ENCODE results near the gene BRF1. TPM values are rescaled to one million over a fixed set of nuclear protein-coding genes. Genes with fewer than 3 reads are reported as not detected.

BRF1 gene
- total and polyA plus RNA-seq, 2 of the 8 experiments (the other 6 are each of a cell fraction or from before 2014, with no cell fraction given), result 7.7 to 18.3 TPM

- no peak for TF ChIP-seq BACH1 (IDR thresholded peaks at IDR 0.05; ENCODE audit: low read length)
- TF ChIP-seq KDM5A (IDR thresholded peaks at IDR 0.05; ENCODE audit: low read length), result no peak
- TF ChIP-seq HDAC2 (IDR thresholded peaks at IDR 0.05; ENCODE audit: borderline replicate concordance in 1 of 2, low read depth in 2 of 2, low read length in 2 of 2), result no peak; a peak in 1 of 4 replicates
- TF ChIP-seq, protein P1, sequence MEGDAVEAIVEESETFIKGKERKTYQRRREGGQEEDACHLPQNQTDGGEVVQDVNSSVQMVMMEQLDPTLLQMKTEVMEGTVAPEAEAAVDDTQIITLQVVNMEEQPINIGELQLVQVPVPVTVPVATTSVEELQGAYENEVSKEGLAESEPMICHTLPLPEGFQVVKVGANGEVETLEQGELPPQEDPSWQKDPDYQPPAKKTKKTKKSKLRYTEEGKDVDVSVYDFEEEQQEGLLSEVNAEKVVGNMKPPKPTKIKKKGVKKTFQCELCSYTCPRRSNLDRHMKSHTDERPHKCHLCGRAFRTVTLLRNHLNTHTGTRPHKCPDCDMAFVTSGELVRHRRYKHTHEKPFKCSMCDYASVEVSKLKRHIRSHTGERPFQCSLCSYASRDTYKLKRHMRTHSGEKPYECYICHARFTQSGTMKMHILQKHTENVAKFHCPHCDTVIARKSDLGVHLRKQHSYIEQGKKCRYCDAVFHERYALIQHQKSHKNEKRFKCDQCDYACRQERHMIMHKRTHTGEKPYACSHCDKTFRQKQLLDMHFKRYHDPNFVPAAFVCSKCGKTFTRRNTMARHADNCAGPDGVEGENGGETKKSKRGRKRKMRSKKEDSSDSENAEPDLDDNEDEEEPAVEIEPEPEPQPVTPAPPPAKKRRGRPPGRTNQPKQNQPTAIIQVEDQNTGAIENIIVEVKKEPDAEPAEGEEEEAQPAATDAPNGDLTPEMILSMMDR (IDR thresholded peaks at IDR 0.05; ENCODE audit: control extremely low read depth in 1 of 3, insufficient read depth in 1 of 3, low read depth in 1 of 3, low read length in 3 of 3), result peak in 2 of 3 experiments; percentile 78 to 79; a peak in 3 of 4 replicates
- TF ChIP-seq MAFK (IDR thresholded peaks at IDR 0.05; ENCODE audit: low read depth, low read length), result no peak
- 0 out of 4 replicates have a peak, but pooled peaks of 1 of the 2 experiments have one; percentile 17 for TF ChIP-seq SIN3A (conservative IDR thresholded peaks at IDR 0.05 in 1 of 2, IDR thresholded peaks at IDR 0.05 in 1 of 2; ENCODE audit: low read depth in 1 of 2, low read length in 2 of 2)
- TF ChIP-seq RFX5 (IDR thresholded peaks at IDR 0.05; ENCODE audit: borderline replicate concordance, low read depth, low read length), result no peak
- TF ChIP-seq SUZ12 (IDR thresholded peaks at IDR 0.05; ENCODE audit: low read length), result no peak
- TF ChIP-seq PHF8 (conservative IDR thresholded peaks at IDR 0.05; ENCODE audit: low read depth, low read length), result 0 out of 2 replicates have a peak, but pooled peaks have one; percentile 9
Measured at GRCh38 chr14:105168979-105169507, 131.8 kb downstream of the BRF1 start (continued).
